Limb (tissue), 2 donors: ENCODE data around the gene CERS6.
"Not testable (repeated sequence)": the region's sequence is repeated elsewhere in the genome, so short reads cannot be mapped to it uniquely, and the experiment has no call there.

Source experiments
- DNase-seq, 2 donors: peaks; one replicate each; pipeline ENCODE4 v3.0.0-alpha.2; 2016; ENCODE audit errors: extremely low spot score in 2 of 2

Gene CERS6

DNA sequence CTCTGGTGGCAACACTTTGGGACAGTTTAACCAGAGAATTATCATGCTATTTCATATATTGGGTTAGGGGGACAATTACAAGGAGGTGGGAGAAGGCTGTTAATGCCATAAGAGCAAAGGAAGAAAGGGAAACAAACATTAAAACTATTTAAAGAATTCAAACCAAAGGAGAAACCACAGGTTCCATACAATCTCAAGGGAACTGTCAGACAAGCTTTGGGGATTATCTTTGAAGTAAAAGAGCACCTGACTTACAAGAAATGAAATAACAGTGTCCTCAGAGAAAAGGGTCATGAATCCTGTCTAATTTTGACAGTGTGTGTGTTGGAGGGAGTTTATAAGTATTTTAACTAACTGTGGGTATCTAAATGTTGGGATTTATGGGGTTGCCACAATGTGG is 44.4 kb downstream of the CERS6 start:
- no peak for DNase-seq

- DNase-seq, result no peak
These were observed 45.5 kb downstream of the CERS6 start for GRCh38 chr2:168501466-168502065.

DNA sequence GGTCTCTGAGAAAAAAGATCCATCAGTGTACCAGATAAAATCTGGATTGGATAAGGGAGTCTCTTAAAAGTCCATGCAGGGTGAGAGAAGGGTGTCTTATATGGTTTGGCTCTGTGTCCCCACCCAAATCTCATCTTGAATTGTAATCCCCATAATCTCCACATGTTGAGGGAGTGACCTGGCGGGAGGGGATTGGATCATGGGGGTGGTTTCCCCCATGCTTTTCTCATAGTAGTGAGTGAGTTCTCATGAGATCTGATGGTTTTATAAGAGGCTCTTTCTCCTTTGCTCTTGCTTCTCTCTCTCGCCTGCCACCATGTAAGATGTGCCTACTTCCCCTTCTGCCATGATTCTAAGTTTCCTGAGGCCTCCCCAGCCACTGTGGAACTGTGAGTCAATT is 46.8 kb downstream of the CERS6 start:
- DNase-seq, result not testable (repeated sequence)

DNA sequence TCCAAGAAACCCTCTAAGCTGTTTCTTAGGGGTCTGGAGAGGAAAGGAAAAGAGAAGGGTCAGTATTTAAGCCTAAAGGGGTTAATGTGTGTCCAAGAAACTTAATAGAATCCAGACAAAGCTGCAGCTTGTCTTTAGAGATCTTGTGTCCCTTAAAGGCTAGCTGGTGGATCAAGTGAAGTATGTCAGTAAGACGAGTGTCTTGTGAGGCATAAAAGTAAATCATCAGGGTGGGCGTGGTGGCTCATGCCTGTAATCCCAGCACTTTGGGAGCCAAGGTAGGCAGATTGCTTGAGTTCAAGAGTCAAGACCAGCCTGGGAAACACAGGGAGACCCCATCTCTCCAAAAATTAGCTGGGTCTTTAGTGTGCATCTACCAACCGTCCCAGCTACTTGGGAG is 47.8 kb downstream of the CERS6 start:
- no peak for DNase-seq

DNA sequence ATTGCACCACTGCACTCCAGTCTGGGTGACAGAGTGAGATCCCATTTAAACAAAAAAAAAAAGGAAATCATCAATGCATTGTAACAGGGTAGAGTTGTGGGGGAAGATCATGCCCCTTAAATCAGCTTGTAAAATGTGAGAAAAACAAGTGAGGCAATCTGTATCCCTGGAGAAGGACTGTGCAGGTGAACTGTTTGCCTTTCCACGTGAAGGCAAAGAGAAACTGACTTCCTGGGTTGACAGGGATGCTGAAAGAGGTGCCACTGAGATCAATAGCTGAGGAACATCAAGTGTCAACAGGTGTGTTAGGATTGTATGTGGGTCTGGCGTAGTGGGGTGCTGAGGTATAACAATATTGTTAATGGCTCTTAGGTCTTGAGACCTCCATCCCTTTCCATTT is 48.3 kb downstream of the CERS6 start:
- DNase-seq, result no peak

- DNase-seq, result no peak
These were observed 54.2 kb downstream of the CERS6 start for GRCh38 chr2:168510125-168510756.

GRCh38 chr2:168514692-168515091 is 58.6 kb downstream of the CERS6 start:
- DNase-seq, result no peak

DNA sequence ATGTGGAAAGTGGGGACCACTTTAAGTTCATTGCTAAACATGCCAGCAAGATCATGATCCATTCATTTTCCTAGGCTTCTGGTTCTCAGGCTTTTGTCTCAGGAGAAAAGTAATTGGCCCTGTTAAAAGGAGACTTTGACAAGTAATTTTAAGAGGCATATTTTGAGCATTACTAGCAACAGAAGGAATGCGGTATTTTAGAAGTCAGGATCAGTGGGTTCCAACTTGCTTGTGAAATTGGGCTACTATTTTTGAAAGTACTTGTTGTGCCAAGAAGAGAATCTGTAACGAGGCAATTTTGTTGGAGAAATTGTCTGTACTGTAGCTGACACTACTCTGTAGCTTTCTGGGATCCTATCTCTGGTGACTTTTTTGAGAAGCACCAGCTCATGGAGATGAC is 59.4 kb downstream of the CERS6 start:
- DNase-seq, result no peak

- no peak for DNase-seq
These were observed 61.7 kb downstream of the CERS6 start for GRCh38 chr2:168517816-168518215.

- peak in 1 of 2 donors; percentile 35 for DNase-seq
These were observed 62.5 kb downstream of the CERS6 start for GRCh38 chr2:168518555-168519066.

DNA sequence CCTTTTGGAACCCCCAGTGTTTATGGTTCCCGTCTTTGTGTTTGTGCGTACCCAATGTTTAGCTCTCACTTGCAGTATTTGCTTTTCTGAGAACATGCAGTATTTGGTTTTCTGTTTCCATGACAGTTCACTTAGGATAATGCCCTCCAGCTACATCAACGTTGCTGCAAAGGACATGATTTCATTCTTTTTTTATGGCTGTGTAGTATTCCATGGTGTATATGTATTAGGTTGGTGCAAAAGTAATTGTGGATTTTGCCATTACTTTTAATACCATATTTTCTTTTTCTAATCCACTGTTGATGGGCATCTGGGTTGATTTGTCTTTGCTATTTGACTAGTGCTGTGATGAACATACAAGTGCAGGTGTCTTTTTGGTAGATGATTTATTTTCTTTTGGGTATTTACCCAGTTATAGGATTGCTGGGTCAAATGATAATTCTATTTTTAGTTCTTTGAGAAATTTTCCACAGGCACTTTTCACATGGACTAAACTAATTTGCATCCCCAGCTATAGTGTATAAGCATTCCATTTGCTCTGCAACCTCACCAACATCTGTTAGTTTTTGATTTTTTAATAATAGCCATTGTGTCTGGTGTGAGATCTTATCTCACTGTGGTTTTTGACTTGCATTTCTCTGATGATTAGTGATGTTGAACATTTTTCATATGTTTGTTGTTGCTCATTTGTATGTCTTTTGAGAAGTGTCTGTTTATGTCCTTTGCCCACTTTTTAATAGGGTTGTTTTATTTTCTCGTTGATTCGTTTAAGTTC is 63.6 kb downstream of the CERS6 start:
- no peak for DNase-seq

GRCh38 chr2:168521053-168521741 is 65.1 kb downstream of the CERS6 start:
- DNase-seq, result peak; percentile 41 to 49

DNA sequence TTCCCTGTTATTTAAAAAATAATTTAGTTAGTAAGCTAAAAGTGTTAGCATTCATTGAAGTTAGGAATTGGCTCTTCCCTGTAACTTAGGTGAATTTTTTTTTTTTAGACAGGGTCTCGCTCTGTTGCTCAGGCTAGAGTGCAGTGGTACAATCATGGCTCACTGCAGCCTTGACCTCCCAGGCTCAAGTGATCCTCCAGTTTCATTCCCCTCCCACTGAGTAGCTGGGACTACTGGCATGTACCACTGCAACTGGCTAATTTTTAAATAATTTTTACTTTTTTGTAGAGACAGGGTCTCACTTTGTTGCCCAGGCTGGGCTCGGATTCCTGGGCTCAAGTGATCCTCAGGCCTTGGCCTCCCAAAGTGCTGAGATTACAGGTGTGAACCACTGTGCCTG is 66.4 kb downstream of the CERS6 start:
- no peak for DNase-seq

GRCh38 chr2:168524005-168524404 is 67.9 kb downstream of the CERS6 start:
- DNase-seq, result no peak

GRCh38 chr2:168525020-168525419 is 68.9 kb downstream of the CERS6 start:
- no peak for DNase-seq

DNA sequence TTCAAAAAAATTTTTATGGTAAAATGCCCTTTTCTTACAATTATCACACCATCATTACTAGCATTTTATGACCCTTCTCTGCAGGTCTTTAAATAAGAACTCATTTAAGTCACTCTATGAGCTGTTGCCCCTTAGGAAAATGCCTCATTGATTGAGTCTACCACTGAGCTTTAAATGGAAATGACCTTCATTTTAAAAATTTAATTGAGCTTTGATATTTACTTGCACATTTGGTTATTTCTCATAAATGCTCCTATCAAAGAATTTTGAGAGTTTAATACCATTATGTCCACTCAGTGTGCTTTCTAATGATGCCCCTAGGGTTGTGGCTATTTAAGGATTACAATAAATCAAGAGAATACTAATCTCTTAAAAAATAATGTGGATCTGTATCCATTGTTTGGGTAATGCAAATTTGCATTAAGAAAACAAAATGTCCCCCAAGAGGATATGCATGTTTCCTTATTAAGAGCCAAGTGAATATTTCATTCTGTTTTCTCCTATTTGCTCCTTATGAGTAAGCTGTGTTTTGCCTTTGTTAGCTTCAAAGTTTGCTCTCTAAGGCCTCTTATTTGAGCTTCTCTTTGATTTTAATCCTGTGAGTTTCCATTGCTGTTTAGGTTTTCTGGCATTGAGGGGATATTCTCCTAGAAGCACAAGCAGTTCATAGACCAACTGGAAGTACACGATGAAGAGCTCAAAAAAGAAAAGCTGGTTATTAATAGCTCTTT is 69.8 kb downstream of the CERS6 start:
- DNase-seq, result no peak

DNA sequence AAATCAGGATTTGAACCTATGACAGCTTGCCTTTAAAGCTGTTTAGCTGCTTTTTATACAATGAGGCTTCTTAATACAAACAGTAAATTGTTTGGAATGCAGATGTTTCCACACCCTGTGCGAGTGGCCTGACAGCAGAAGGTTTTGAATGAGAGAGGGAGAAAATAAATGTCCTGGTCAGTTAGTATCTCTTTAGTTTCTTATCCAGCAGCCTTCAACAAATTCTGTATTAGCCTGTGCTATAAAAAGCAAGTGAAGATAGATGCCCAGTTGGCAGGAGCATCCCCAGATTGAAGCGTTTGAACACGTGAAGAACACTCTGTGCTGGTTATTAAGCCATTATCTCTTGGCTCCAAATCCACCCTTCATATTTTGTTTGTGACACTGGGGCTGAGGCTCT is 70.6 kb downstream of the CERS6 start:
- no peak for DNase-seq

GRCh38 chr2:168528016-168528415 is 71.9 kb downstream of the CERS6 start:
- no peak for DNase-seq

- DNase-seq, result no peak
These were observed 72.4 kb downstream of the CERS6 start for GRCh38 chr2:168528469-168528868.

DNA sequence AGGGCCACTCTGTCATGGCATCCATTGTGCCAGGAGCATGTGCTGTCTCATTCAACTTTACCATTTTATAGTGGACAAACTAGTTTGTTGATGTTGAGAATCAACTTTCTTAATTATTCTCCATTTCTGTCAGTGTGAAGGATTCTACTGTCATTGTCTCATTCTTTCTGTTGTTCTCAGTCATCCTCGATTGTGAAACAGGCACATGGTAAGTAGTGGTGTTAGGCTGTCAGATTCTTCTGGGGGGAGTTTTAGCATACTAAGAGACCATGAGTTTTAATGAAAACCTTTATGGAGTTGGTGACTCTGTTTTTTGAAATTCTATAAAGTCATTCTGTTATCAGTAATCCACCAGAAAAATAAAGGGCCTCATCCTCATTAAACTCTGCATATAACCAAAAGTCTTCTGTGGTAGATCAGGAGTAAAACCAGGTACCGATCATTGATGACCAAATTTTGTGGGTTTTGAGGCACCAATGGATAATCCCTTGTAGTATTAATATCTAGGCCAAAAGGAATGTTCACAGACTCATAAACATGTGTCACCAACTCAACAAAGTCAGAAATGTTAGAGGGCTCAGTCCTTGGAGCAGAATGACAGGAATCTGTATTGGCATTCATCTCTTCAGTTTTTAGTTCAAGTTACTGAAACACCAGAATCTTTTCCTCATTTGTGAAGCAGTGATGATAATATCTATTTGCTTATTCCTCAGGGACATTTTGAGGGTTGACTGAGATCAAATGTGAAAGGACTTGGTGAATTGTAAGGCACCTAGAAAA is 73.2 kb downstream of the CERS6 start:
- no peak for DNase-seq
